K562 (cell line): ENCODE measurements around the gene PSMA8. TPM values are rescaled to one million over a fixed set of nuclear protein-coding genes. Genes with fewer than 3 reads are reported as not detected.

Experiments used
- ATAC-seq: fragments of 200-7000 bp; cut with Tn5 transposase; 3 replicates; pipeline ENCODE4 v1.9.1; 2020; ENCODE audit warnings: moderate library complexity
- BruUV-seq: library from RNA; stranded (reverse); fragments of 400-500 nt; replicated peaks from 2 replicates; lab custom pipeline; 2021; lab: Mats Ljungman, UMichigan
- CTCF ChIA-PET: fragments of 300-600 bp; formaldehyde crosslinking; extraction: SDS; loops from one replicate; lab custom pipeline; 2021; ENCODE audit warnings: low intra/inter-chr PET ratio; lab: Yijun Ruan, JAX
- POLR2A ChIA-PET: fragments of 300-600, 350-650 bp; sonication (Branson Sonifier 250); formaldehyde crosslinking; extraction: SDS; loops from one replicate; lab custom pipeline; 2021; ENCODE audit warnings: antibody characterized with exemption, inconsistent platforms; lab: Yijun Ruan, JAX
- DNase-seq, 4 experiments: peaks; one replicate each; pipeline versions ENCODE4 v3.0.0 to v3.0.0-alpha.2; 2011 to 2018; ENCODE audit warnings: low spot score in 3 of 4, mixed read lengths in 3 of 4; ENCODE audit errors: extremely low read depth in 1 of 4
- FAIRE-seq: peaks from 2 replicates; lab custom pipeline; 2011; peaks lifted over from hg19 to GRCh38; lab: Jason Lieb, UNC
- H2AFZ ChIP-seq: 2 replicates; pipeline ENCODE4 v1.6.0; 2011; ENCODE audit warnings: low read depth, low read length, control low read depth, inconsistent platforms
- H3K27ac ChIP-seq: fragments of 200-600 bp; 3 replicates; pipeline ENCODE4 v1.8.0; 2011; ENCODE audit warnings: low read depth, mild to moderate bottlenecking, control low read depth, inconsistent platforms, low read length, moderate library complexity, mixed read lengths; ENCODE audit errors: extremely low read depth
- H3K27me3 ChIP-seq, 2 experiments: fragments of 300-600 bp in 1 of 2; 2 replicates in 1 of 2; 3 replicates in 1 of 2; pipeline versions ENCODE4 v1.6.0 to v1.8.0; 2011; ENCODE audit warnings: inconsistent platforms in 2 of 2, low read length in 2 of 2, mild to moderate bottlenecking in 1 of 2, mixed read lengths in 1 of 2, moderate library complexity in 1 of 2; ENCODE audit not compliant: control insufficient read depth in 2 of 2, insufficient read depth in 2 of 2
- H3K36me3 ChIP-seq: fragments of 300-600 bp; 3 replicates; pipeline ENCODE4 v1.8.0; 2011; ENCODE audit warnings: mild to moderate bottlenecking, low read length, inconsistent platforms; ENCODE audit not compliant: control insufficient read depth, insufficient read depth
- H3K4me1 ChIP-seq, 2 experiments: fragments of 200-600 bp in 1 of 2; replicated peaks in 1 of 2; 2 replicates in 1 of 2; 3 replicates in 1 of 2; pipeline versions ENCODE4 v1.5.1 to v1.8.0; 2011; ENCODE audit warnings: inconsistent platforms in 2 of 2, low read length in 2 of 2, mild to moderate bottlenecking in 1 of 2, mixed read lengths in 1 of 2, moderate library complexity in 1 of 2; ENCODE audit not compliant: control insufficient read depth in 2 of 2, insufficient read depth in 2 of 2
- H3K4me2 ChIP-seq: 2 replicates; pipeline ENCODE4 v1.6.1; 2011; ENCODE audit warnings: low read length, control low read depth, inconsistent platforms, mixed read lengths; ENCODE audit not compliant: insufficient read depth
- H3K4me3 ChIP-seq: fragments of 200-600 bp; sonication (generic), shearing (Covaris generic); 2 replicates; pipeline ENCODE4 v1.5.1; 2016; ENCODE audit warnings: control low read depth, inconsistent platforms
- H3K79me2 ChIP-seq: fragments of 200-600 bp; 3 replicates; pipeline ENCODE4 v1.8.0; 2011; ENCODE audit warnings: low read length, inconsistent platforms; ENCODE audit not compliant: control insufficient read depth, insufficient read depth
- H3K9ac ChIP-seq, 2 experiments: 2 replicates each; pipeline versions ENCODE4 v1.6.0 to v1.6.1; 2011; ENCODE audit warnings: low read depth in 2 of 2, low read length in 2 of 2, control low read depth in 1 of 2, inconsistent platforms in 1 of 2, mild to moderate bottlenecking in 1 of 2, mixed read lengths in 1 of 2; ENCODE audit not compliant: insufficient read depth in 1 of 2
- H3K9me1 ChIP-seq: one replicate; pipeline ENCODE4 v1.6.0; 2011; ENCODE audit warnings: inconsistent platforms, mild to moderate bottlenecking, low read length, moderate library complexity; ENCODE audit not compliant: control insufficient read depth, insufficient read depth
- H3K9me3 ChIP-seq: replicated peaks from 2 replicates; pipeline ENCODE4 v1.5.1; 2011; ENCODE audit warnings: low read depth, low read length, inconsistent platforms; ENCODE audit not compliant: control insufficient read depth, insufficient read depth
- H4K20me1 ChIP-seq: replicated peaks from 2 replicates; pipeline ENCODE4 v1.6.1; 2011; ENCODE audit warnings: low read length, inconsistent platforms, mixed read lengths; ENCODE audit not compliant: control insufficient read depth, insufficient read depth
- AFF1 ChIP-seq, 2 experiments: fragments of 450-650 bp; IDR thresholded peaks; 2 replicates each; pipeline ENCODE4 v1.6.1; 2018; ENCODE audit warnings: mild to moderate bottlenecking in 2 of 2, low read depth in 1 of 2; ENCODE audit not compliant: partially characterized antibody in 2 of 2
- BCOR ChIP-seq: fragments of 450-650 bp; IDR thresholded peaks from 2 replicates; pipeline ENCODE4 v1.6.1; 2016
- ETV6 ChIP-seq, 3 experiments: fragments of 150-350 bp in 1 of 3; sonication (generic) in 1 of 3; formaldehyde crosslinking in 1 of 3; IDR thresholded peaks; 2 replicates each; pipeline versions ENCODE4 v1.6.1 to v1.8.0; 2014 to 2022; ENCODE audit warnings: borderline replicate concordance in 2 of 3, low read depth in 2 of 3, antibody characterized with exemption in 1 of 3, low read length in 1 of 3, mild to moderate bottlenecking in 1 of 3, missing genetic modification reagents in 1 of 3
- TCF7L2 ChIP-seq: fragments of 150-350 bp; IDR thresholded peaks from 2 replicates; pipeline ENCODE4 v1.6.1; 2016; ENCODE audit warnings: low read depth, mild to moderate bottlenecking, low read length, moderate library complexity
- TFE3 ChIP-seq: fragments of 450-650 bp; formaldehyde crosslinking; IDR thresholded peaks from 2 replicates; pipeline ENCODE4 v1.4.0; 2020; ENCODE audit warnings: mild to moderate bottlenecking, mixed read lengths
- WGBS: fragments of 100-300 bp; shearing (Covaris generic); methylation state at CpG from one replicate; pipeline ENCODE4 v1.1.6; 2016; ENCODE audit warnings: low coverage, mixed read lengths; ENCODE audit not compliant: insufficient coverage; ENCODE audit errors: missing lambda C conversion rate; 5-methylcytosine and 5-hydroxymethylcytosine counted together
- in situ Hi-C: fragments of 300-500 bp; cut with MboI; formaldehyde crosslinking; loops from 4 replicates; pipeline ENCODE4 v1.15.0; 2018; ENCODE audit warnings: inconsistent platforms, mixed read lengths
- intact Hi-C: fragments of 100-400 bp; cut with micrococcal nuclease; formaldehyde crosslinking; loops from 2 replicates; pipeline ENCODE4 v1.14.2; 2022
- polyA plus RNA-seq, 8 experiments: library from polyadenylated mRNA; depleted of rRNA in 4 of 8; stranded (reverse) in 5 of 8; unstranded in 3 of 8; fragments of >200 nt; fragmentation: Nextera tagmentation in 2 of 8; fragmentation: Illumina TruSeq in 1 of 8; extraction: Ambion mirVana in 2 of 8; extraction: Trizol in 1 of 8; gene quantifications; 2 replicates each; pipeline versions ENCODE4 v1.2.1 to v1.2.3, GENCODE V29; 2011 to 2014; ENCODE audit warnings: inconsistent platforms in 1 of 8, missing spikeins in 1 of 8
- total RNA-seq, 7 experiments: library from RNA; depleted of rRNA in 6 of 7; stranded (reverse); fragments of >200 nt in 6 of 7; fragmentation: Illumina TruSeq in 2 of 7; extraction: Trizol in 2 of 7; gene quantifications; 2 replicates each; pipeline versions ENCODE4 v1.2.1 to v1.2.3, GENCODE V29; 2011 to 2021; ENCODE audit warnings: low replicate concordance in 1 of 7
- TF ChIP-seq, protein P1 (sequence below): fragments of 150-350 bp; conservative IDR thresholded peaks from 2 replicates; pipeline ENCODE4 v1.6.1; 2014; ENCODE audit warnings: low read length
- TF ChIP-seq, protein P2 (sequence below): sonication (generic); formaldehyde crosslinking; IDR thresholded peaks from 2 replicates; pipeline ENCODE4 v1.8.1; 2023; ENCODE audit warnings: mild to moderate bottlenecking, missing genetic modification reagents

Gene PSMA8
- total and polyA plus RNA-seq, 9 of the 15 experiments (the other 6 are each of a cell fraction or from before 2014, with no cell fraction given) = not detected

DNA sequence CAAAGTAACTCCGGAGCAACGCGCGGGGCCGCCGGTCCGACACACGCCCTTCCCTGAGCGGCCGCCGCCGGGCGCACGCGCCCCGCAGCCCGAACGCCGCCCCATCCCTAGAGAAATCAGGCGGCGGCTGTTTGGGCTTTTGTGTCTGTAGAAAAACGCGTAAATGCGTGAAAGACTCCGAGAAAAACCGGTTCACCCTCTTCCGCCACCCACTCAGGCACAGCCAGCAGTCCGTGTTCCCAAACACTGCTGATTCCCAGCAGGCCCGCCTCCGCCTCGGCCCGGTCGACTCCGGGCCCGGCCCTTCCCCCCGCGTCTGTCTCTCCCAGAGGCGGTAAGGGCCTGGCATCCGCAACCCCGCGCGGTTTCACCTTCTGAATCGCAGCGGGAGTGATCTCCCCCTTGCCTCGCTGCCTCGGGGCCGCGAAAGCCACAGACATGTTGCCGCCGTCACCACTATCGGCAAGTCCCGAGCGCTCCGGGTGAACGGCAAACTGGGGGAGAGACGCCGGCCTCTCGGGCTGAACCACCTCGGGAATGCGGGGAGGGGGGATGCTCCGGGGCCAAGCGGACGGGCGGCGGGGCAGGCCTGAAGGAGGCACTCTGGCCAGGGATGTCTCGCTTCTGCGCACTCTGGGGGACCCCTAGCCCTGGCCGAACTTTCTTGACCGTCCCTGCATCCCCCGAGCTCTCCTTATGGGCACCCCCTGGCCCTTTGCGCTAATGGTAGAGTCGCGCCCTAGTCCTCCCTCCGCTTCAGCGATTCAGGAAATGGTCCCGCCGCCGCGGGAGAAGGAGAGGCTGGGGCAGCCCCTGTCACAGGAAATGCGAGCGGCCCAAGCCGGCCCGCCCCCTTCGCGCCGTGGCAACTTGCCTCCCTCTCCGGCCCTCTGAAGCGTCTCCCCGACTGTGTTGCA lies 43.3 kb upstream of the PSMA8 start, which contains the start of gene SS18:
Gene SS18, minus strand, starts transcription at position 484 of the 917 bp plus-strand sequence. Its CDS starts 44 bp downstream, at position 440.
- in situ Hi-C loops (no loop called here), intact Hi-C loops (loop anchor here (1.0 kb wide), 1 partner anchor 136 kb away; the partner anchor contains the start of gene TAF4B)
- Histone ChIP-seq H3K36me3 (peaks cover 22% of the 10 kb centered on the region), H3K9me1 (no peaks in the 10 kb centered on the region), H4K20me1 (peaks cover 6% of the 10 kb centered on the region), H2AFZ (peak within 1 kb of the TSS; percentile 99), H3K27ac (peak within 1 kb of the TSS; percentile 91), H3K9ac (peak within 1 kb of the TSS; percentile 81 to 96), H3K4me3 (peak within 1 kb of the TSS; percentile 77), H3K9me3 (no peaks in the 10 kb centered on the region), H3K27me3 (no peaks in the 10 kb centered on the region), H3K4me2 (peak within 1 kb of the TSS; percentile 97), H3K4me1 (peaks cover 12 to 17% of the 10 kb centered on the region in 2 experiments; a peak in 4 of 5 replicates), H3K79me2 (peaks cover 51% of the 10 kb centered on the region)
- DNase-seq (peak; percentile 93 to 98 (median 95)), ATAC-seq (peak; percentile 88), FAIRE-seq (peak; percentile 80)
- POLR2A ChIA-PET = interaction anchor here (0.6 to 4.2 kb wide), 5 partner anchors 12 to 203 kb away, joined by 3 to 30 read pairs (median 3); no protein-coding TSS in a partner anchor
- under 1% methylated on average over 79 of the region's 89 CpGs for WGBS
- no TSS peak for BruUV-seq
- CTCF ChIA-PET = no interaction called here
- peak in 1 of 2 experiments; percentile 49 for TF ChIP-seq AFF1 (IDR thresholded peaks at IDR 0.05; ENCODE audit: low read depth in 1 of 2, partially characterized antibody in 2 of 2)
- TF ChIP-seq, protein P1, sequence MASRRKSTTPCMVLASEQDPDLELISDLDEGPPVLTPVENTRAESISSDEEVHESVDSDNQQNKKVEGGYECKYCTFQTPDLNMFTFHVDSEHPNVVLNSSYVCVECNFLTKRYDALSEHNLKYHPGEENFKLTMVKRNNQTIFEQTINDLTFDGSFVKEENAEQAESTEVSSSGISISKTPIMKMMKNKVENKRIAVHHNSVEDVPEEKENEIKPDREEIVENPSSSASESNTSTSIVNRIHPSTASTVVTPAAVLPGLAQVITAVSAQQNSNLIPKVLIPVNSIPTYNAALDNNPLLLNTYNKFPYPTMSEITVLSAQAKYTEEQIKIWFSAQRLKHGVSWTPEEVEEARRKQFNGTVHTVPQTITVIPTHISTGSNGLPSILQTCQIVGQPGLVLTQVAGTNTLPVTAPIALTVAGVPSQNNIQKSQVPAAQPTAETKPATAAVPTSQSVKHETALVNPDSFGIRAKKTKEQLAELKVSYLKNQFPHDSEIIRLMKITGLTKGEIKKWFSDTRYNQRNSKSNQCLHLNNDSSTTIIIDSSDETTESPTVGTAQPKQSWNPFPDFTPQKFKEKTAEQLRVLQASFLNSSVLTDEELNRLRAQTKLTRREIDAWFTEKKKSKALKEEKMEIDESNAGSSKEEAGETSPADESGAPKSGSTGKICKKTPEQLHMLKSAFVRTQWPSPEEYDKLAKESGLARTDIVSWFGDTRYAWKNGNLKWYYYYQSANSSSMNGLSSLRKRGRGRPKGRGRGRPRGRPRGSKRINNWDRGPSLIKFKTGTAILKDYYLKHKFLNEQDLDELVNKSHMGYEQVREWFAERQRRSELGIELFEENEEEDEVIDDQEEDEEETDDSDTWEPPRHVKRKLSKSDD = 0 out of 2 replicates have a peak, but pooled peaks have one; percentile 66
- TF ChIP-seq, protein P2, sequence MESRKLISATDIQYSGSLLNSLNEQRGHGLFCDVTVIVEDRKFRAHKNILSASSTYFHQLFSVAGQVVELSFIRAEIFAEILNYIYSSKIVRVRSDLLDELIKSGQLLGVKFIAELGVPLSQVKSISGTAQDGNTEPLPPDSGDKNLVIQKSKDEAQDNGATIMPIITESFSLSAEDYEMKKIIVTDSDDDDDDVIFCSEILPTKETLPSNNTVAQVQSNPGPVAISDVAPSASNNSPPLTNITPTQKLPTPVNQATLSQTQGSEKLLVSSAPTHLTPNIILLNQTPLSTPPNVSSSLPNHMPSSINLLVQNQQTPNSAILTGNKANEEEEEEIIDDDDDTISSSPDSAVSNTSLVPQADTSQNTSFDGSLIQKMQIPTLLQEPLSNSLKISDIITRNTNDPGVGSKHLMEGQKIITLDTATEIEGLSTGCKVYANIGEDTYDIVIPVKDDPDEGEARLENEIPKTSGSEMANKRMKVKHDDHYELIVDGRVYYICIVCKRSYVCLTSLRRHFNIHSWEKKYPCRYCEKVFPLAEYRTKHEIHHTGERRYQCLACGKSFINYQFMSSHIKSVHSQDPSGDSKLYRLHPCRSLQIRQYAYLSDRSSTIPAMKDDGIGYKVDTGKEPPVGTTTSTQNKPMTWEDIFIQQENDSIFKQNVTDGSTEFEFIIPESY = no peak
- peak; percentile 91 for TF ChIP-seq TCF7L2
- peak; percentile 56 for TF ChIP-seq BCOR
- no peak; the same call in 1 of the 2 replicates for TF ChIP-seq TFE3 (CRISPR knock-in tag)
- TF ChIP-seq ETV6 (IDR thresholded peaks at IDR 0.05; ENCODE audit: borderline replicate concordance in 1 of 2, low read depth in 2 of 2, low read length in 1 of 2) = no peak
- TF ChIP-seq ETV6 (CRISPR knock-in tag; IDR thresholded peaks at IDR 0.05; ENCODE audit: borderline replicate concordance) = no peak
